GM19372 (cell line): ENCODE data around the gene FGF10.

ENCODE experiments used
- ATAC-seq: cut with Tn5 transposase; IDR thresholded peaks from one replicate; pipeline ENCODE4 v1.9.1; 2021; ENCODE audit warnings: mild to moderate bottlenecking, low read depth, moderate library complexity; ENCODE audit not compliant: unreplicated experiment

FGF10 gene

DNA sequence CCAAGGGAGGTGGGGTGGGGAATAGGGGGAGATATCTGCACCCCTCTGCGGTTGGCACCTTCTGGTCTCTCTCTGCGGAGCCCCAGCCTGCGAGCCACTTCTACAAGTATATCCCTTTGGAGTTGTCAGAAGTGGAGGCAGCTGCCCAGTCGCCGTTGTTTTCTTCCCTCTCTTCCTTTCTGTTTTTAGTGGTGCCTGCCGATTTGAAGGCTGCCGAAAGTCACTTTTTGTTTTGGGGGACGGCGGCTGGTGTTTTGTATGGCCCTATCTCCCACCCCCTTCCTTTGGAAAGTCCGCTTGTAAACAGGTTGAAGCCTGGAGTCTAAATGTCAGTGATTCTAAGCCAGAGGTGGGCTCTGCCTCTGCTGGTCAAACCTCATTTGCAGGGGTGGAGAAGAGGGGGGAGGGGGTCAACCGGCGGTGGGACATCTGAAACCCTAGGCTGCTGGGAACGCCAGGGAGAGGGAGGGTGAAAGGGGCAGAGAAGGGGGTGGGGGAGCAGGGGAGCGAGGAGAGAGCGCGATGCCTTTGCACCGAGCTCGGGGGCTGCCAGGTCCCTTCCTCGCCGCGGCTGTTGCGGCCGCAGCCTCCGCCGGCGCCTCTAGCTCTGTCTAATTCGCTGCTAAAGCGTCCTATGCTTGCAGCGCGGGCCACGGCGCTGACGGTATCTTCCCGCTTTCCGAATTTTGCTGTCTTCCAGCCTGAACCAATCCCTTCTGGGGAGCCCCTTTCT, at the start of gene FGF10:
Gene FGF10, minus strand, starts transcription at position 331 of the 733 bp plus-strand sequence. CDS start 738 bp downstream, outside the sequence.
- ATAC-seq = no peak

DNA sequence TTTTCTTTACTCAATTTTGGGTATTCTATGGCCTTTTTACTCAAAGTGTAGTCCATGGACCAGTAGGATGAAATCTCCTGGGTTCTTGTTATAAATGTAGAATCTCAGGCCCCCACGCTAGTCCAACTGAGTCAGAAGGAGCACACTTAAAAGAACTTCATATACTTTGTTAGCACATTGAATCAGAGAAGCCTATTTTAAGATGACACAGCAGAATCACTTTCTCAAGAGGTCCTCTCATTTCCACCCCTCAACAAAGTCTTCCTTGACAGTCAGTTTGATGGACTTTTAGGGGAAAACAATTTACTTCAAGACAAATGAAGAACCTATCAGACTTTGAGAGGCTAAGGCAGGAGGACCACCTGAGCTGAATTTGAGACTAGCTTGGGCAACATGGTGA, 37.7 kb upstream of the FGF10 start:
- ATAC-seq = no peak

DNA sequence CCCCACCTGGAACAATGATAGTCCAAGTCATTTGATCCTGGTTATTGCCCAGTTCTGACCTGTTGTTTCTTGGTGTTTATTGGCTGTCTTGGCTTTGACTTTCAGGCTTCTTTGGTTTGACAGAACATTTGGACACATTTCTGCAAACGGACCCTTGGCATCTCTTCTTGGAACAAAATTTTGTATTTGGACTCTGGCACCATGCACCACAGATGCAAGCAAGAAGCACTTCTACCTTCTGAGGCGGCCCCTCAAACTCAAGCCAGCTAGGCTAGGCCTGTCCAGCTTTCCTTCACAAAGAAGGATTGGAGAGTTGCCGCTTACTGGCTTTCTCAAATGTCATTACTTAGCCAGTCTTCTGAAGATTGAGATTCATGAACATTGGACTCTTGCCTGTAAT, 23.1 kb upstream of the FGF10 start:
- ATAC-seq = no peak

DNA sequence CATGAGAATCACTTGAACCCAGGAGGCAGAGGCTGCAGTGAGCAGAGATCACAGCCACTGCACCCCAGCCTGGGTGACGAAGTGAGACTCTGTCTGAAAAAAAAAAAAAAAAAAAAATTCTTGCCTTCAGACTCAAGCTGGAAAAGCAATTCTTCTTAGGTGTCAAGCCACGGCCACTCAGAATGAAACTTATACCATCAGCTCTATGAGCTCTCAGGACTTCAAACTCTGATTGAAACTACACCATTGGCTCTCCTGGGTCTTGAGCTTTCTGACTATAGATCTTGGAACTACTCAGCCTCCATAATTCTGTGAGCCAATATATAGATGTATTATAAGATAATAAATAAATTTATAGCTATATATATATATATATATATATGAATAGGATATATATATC, 12.9 kb upstream of the FGF10 start:
- no peak for ATAC-seq

DNA sequence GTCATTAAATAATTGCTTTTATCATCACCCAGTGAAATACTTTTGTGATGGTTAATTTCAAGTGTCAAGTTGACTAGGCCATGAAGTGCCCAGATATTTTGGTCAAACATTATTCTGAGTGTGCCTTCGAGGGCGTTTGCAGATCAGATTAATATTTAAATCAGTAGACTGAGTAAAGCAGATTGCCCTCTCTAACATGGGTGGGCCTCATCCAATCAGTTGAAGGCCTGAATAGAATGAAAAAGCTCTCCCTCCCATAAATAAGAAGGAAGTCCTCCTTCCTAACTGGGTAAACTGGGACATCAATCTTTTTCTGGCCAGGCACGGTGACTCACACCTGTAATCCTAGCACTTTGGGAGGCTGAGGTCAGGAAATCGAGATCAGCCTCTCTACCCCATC, 12.4 kb upstream of the FGF10 start:
- no peak for ATAC-seq

DNA sequence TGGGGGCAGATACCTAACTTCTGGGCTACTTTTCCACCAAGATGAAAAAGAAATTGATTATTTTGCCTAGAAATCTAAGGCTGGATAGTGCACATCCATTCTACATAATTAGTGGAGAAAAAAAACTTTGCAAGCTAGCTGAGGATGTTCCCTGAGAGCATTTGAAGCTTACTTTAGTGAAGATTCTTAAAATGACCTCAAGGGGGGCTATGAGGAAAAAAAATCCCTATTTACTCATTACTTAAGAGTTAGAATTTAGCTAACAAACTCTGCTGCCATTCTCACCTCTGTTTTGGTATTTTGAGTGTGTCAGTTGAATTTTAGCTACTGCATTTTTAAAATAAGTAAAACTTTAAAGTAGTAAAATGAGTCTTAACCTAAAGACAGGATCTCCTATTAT, 9.2 kb upstream of the FGF10 start:
- ATAC-seq = no peak

DNA sequence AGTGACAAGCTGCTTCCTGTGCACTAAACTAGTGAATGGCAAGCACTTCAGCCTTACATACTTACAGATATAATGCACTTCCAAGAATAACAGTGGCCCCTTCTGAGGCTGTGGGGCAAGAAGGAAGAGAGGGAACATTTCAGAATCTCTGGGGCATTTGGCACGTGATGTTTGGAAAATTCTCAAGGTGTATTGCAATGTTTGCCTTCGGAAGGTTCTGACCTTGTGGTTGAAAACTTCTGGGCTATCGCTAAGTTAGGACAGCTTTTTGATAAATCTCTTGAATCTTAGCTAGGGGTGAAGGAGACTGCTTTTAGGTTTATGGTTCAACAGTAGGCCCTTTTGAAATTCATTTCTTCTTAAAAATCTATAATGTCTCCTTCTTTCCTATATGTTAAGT, 7.1 kb upstream of the FGF10 start:
- ATAC-seq = no peak

DNA sequence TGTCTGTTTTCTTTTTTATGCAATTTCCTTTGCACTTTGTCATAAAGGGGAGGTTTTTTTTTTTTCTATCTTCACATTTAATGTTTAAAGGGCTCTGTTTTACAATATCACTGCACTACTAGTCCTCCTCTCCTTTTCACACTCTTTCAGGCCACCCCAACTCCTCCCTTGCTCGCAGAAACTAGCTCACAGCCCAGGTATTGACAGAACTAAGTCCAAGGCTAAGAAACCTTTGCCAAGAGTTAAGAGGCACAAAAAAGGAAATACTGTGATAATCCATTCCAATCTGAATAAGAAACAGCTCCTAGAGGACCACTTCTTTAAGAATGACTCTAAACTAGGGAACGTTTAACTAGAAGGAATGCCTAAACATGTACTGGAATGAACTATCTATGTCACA, 1.1 kb upstream of the FGF10 start:
- no peak for ATAC-seq

DNA sequence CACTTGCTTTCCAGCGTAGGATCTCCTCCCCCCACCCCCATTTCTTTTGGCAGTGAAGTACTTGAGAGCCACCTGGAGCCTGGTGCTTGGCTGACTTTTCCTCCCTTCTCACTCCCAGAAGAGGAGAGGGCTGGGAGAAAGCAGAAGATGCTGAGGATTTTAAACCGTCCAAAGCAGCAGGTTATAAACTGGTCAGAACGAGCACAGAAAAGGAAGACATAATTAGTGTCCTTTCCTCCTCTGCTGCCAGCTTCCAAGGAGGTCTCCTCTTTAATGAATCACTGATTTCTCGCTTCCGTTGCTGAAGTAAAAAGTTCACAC, 563 bp upstream of the FGF10 start:
- no peak for ATAC-seq

DNA sequence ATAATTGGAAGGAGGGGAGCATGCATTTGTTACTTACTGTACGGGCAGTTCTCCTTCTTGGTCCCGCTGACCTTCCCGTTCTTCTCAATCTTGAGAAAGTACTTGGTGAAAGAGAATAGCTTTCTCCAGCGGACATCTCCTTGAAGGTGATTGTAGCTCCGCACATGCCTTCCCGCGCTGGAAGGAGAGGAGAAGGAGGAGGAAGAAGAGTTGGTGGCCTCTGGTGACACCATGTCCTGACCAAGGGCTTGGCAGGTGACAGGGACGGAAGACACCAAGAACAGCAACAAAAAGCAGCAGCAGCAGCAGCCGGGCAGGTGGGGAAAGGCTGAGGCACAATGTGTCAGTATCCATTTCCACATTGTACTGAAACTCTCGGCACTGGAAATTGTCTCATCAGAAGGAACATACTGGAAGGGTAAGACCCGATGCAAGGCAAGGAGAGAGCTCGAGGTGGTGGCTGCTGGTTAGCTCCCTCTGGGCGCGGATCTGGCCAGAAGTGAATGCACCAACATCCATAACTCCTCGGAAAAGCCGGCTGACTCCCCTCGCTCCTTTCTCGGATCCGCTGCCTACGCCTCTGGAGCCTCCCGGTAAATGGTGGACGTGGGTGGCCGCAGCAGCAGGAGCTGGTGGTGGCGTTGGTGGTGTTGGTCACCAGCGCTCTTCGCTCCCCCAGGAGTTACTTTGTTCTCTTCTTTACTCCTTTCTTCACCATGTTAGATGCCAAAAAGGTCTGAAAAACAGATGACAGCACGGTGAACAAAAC, 715 bp downstream of the FGF10 start:
- no peak for ATAC-seq

DNA sequence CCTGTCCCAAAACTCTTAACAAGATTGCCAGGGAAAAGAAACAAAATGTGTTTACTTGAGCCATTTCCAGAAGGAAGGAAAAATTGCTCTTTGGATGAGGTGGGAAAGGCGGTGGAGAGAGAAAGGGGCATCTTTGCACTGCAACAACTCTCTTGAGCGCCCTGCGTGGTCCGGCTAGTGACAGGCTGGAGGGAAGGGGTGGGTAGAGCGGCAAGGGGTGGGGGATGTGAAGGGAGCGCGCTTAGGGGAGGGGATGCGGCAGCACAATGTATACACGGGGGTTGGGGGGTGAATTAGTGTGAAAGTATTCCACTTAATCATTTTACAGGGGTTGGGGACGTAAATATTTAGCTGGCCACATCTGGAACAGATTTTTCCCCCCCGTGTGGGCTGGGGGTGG, 1.3 kb downstream of the FGF10 start:
- ATAC-seq = no peak

DNA sequence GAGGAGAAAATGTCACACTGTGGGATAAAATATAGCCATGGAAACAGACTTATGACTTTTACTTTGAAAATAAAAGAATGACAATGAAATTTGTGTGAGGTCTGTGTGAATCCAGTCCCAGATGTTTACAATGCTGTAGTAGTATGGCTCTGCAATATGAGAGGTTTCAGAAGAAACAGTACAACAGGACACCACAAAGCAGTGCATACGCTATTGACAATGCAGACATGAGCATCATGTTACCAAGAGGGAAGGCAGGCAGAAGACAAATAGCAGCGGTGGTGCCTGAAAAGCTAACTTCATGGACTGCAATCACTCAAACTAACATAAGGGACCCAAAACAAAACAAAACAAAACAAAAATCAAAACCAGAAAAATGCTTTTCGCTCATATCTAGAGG, 1.8 kb downstream of the FGF10 start:
- no peak for ATAC-seq

DNA sequence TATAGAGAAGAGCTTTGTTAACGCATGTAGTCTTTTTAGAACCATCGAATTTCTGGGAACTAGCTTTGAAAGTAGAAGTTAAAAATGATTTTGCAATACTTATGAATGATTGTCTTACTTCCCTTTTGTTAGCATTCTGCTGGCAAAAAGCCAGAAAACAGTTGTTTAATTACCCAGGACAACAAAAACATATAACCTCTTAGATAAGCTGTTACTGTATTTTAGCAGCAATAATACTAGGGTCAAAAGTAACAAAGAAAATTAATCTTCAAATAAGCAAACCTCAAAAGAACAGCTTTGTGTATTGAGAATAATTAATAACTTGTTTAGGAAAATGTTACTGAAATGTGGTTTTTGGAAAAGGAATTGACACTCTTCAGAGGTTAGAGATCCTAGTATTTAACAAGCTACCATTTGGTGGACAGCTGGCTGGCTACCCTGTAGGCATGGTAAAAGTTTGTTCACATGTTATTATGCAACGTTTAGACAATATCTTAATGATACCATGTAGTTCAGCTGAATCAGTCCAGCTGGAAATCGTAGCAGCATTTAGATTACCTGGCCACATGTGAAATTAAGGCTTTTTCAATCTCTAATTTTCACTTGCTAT, 3.8 kb downstream of the FGF10 start:
- ATAC-seq = no peak

DNA sequence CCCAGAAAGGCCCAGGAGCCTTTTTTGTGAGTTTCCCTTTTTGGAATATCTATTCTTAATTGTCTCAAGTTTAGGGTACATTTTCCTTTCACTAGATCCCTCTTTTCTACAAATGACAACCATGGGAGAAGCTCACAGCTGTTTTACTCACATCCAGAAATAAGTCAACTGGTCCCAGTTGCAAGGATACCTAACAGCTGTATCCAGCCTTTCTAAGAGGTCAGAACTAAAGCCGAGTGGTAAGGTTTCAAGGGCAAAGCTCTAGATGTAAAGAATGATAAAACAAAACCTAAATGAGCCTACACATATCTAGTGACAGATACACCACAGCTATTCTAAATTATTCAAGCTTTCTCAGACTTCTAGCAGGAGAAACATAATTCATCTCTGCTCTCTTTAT, 4.4 kb downstream of the FGF10 start:
- no peak for ATAC-seq

DNA sequence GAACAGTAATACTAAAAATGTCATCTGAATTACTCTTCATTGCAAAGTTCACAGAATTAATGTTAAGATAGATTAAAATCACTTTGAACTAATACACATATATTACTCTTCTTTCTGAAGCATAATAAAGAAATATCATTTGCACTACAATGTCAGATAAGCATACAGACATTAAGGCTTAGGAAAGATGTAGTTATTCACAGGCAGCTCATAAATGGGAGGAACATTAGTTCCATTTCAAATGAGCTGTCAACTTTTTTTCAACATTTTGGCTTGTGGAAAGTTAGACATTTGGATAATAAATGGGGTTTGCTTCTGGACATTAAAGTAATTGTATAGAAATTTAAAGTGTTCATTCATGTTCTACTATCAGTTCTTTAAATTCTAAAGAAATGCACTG, 6.3 kb downstream of the FGF10 start:
- ATAC-seq = no peak

DNA sequence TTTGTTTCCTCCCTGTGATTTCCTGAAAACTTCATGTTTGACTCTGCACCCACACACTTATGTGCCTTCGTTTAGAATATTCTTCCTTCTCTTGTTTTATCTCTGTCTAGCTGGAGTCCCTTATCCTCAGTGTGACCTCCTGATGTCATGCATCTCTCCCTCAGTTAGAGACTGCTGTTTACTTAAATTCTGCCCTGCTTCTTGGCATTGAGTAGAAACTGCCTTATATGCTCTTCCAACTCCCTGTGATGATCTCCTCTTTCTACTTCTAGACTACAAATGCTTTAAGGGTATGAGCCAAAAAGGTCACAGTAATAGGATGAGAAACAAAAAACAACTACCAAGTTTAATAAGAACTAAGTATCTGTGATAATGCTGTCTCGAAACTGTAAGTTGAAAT, 12.2 kb downstream of the FGF10 start:
- ATAC-seq = no peak

DNA sequence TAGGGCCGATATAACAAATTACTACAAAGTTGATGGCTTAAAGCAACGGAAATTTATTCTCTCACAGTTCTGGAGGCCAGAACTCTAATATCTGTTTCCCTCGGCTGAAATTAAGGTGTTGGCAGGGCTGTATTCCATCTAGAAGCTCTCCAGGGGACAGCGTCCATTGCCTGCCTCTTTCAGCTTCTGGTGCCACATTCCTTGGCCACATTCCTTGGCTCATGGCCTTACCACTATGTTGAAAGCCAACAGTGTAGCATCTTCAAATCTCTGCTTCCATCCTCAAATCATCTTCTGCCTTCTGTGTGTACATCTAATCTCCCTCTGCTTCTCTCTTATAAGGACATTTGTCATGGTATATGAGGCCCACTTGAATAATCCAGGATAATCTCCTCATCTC, 17.2 kb downstream of the FGF10 start:
- ATAC-seq = no peak

DNA sequence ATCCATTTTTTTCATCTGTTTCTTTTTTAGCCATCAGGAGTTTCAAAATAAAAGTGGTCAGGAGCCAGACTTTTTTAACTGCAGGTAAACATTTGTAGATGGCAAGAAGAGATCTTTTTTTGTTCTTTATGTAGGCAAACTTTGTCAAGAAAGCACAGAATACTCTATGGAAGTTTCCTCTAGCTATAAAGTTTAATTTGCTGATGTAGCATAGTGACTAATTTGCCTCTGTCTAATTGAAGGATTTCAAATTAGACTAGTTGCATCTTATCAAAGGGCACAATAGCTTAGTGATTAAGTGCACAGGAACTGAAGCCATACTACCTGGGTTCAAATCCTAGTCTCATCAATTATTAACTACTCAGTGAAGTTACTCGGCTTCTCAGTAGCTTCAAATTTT, 22.0 kb downstream of the FGF10 start:
- no peak for ATAC-seq

DNA sequence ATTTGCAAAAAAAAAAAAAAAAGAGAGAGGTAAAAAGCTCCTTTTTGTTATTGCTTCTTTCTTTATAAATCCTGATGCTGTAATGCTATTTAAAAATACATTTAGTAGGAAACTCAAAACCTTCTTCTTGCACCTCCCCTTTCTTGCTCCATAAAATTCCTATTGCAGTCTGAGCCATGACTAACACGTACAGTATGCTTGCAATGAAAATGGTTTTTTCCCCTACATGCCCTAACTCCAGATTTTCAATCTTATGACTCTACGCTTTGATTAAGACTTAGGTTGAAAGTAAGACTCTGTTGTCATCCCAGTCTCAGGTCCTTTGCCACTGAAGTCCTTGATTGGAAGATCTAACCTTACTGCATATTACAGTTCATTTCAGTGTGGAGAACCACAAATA, 23.9 kb downstream of the FGF10 start:
- ATAC-seq = no peak

DNA sequence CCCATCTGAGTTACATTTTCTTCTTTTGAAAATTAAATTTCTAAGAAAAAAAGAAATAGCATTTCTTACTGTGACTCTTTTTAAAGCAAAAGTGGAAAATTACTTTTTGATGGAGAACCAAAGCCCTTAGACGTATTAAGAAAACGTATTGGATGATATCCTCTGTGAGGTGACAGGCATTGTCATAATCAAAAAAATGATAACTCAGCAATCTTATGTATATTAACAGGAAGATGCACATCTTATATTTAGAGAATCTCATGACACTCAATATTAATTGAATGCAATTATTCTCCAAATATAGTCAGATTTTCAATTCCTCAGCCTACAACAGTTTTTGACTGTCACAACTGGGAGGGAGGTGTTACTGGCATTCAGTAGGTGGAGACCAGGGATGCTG, 25.1 kb downstream of the FGF10 start:
- ATAC-seq = no peak

DNA sequence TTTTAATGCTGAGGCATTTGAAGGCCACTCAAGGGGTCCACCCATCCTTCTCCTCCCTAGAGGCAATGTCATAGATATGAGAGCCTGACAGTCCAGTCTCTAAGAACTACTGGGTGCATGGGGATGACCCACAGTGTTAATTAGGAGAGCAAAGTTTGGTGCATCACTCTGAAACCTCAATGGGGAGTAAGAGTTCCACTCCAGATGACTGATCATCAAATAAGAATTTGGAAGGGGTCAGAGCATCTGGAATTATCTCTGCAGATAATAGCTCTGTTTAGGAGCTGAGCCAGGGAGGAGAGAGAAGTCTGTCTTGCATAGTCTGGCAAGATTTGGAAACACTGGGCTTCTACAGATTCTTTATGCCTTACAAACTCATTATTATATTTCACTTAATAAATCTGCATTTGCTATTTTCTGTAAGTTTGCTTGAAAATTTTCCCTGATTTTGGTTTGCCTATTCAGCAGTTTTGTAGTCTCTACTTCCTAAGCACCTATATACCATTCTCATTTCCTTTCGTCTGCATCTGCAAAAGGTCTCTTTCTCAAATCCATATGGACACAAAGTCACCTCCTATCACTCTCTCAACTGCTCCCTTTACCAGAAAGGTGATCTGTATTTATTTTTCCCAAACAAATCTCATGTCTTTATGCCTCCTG, 27.7 kb downstream of the FGF10 start:
- ATAC-seq = no peak
